ENCODE measurements around the gene RB1.

DNA sequence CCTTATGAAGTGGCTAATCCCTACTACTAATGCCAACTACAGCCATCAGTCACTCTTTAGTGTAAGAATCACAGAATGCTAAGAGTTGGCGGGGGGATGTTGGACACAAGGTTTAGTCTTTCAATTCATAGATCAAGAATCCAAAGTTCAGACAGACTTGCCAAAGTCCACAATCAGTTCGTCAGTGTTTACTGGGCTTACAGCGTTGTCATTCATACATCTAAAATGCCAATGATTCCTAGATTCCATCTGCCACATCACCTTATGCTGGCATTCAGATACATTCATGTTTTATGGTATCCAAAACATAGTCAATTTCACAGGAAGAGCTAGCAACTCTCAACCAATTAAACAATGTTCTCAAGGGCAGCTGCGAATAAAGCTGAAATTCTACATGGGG lies 211.2 kb downstream of the RB1 start:
- TF ChIP-seq POLR2AphosphoS5 (IDR thresholded peaks at IDR 0.05; ENCODE audit: low read depth, low read length) = no peak
- no peak for TF ChIP-seq TAF1 (IDR thresholded peaks at IDR 0.05; ENCODE audit: borderline replicate concordance, insufficient read depth, low read length)

Measured in PFSK-1 (cell line).